ENCODE data around the gene NRP1.
"Not testable (repeated sequence)": the region's sequence is repeated elsewhere in the genome, so short reads cannot be mapped to it uniquely, and the experiment has no call there.

Gene NRP1

DNA sequence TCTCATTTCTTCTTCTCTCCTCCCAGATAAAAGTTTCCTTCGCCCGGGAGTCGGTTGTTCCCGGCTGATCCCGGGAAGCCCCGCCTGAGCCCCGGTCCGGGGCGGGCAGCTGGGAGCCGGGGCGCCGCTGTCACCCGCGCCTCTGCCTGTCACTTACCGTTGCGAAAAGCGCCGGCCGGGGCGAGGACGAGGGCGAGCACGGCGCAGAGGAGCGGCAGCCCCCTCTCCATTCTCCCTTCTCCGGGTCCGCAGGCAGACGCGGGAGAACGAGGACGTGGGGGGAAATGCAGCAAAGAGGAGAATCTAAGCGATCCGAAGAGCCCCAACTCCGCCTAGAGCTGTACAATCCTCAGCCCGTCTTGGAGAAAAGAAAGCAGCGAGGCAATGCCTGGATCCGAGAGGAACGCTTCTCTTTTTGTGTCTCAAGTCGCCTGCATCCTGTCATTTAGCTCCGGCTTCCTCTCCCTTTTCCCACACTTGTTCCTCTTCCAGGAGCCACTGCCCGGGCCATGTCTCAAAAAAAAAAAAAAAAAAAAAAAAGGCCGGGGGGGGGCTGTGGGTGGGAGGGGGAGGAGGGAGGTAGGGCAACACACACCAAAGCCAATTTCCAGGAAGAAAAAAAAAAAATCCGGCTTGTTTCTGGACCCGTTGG, at the start of gene NRP1:
Gene NRP1, minus strand, starts transcription at position 515 of the 652 bp plus-strand sequence. Its CDS starts 285 bp downstream, at position 230.
- peak in 26 of 58 donors; percentile 6 to 76 (median 32) for DNase-seq

DNA sequence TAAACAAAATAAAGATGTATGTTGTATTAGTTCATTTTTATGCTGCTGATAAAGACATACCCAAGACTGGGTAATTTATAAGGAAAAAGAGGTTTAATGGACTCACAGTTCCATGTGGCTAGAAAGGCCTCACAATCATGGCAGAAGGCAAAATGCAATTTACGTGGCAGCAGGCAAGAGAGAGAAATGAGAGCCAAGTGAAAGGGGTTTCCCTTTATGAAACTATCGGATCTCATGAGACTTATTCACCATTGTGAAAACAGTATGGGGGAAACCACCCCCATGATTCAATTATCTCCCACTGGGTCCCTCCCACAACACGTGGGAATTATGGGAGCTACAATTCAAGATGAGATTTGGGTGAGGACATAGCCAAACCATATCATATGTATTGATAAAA, 49.7 kb upstream of the NRP1 start:
- not testable (repeated sequence) for DNase-seq

- no peak for DNase-seq
These were observed 48.6 kb upstream of the NRP1 start for GRCh38 chr10:33382921-33383713.

DNA sequence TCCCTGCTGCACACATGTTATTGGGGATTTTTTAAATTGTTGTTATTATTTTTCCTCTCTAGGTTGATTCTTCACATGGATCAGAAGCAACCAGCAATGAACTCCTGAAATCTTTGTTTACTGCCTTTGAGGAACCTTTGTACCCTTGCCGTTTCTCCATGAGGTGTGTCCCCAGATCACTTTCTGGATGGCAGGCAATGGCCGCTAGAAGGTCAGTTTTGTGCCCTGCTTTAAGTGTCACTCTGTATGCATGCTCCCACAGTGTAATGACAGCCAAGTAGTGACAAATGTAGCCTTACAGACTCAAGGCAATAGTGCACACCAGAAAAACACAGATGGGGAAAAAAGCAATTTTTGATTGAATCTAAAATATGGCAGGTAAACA, 47.7 kb upstream of the NRP1 start:
- no peak for DNase-seq

- DNase-seq, result peak in 11 of 58 donors; percentile 2 to 50 (median 21)
These were observed 47.2 kb upstream of the NRP1 start for GRCh38 chr10:33381451-33382215.

DNA sequence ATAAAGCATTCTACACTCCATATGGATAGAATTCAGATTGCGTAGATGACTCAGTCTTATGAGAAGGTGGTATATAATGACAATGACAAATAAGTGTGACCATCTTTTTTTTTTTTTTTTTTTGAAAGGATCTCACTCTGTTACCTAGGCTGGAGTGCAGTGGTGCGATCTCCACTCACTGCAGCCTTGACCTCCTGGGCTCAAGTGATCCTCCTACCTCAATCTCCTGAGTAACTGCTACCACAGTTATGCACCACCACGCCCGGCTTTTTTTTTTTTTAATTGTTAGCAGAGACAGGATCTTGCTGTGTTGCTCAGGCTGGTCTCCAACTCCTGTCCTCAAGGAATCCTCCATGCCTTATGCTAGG, 43.2 kb upstream of the NRP1 start:
- DNase-seq, result no peak

DNA sequence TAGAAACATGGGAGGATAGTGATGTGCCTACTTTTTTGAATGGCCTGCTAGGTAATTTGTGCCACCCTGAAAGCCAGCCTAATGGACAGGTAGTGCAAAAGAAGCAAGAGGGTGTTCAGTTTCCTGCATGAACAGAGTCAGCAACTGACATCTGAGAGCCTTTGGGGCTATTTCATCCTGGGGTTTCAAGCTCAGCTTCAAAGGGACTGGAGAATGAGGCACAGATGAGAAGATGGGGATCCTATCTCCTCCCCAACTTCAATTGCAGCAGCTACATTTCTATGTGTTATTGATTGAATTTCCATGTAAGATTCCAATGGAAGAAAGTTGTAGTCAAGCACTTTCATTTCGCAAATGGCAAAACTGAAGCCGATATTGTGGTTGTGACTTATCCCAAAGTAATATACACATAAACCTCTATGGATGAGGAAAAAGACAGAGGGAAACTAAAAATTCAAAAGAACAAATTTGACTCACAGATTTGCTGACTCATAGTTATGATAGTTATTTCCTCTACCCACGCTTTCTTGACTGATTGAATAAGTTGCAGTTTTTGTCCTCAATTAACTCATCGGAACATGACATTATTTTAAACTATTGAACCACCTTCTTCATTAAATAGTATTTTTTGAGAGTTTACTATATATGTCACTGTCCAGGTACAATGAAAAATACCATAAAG, 42.6 kb upstream of the NRP1 start:
- no peak for DNase-seq

DNA sequence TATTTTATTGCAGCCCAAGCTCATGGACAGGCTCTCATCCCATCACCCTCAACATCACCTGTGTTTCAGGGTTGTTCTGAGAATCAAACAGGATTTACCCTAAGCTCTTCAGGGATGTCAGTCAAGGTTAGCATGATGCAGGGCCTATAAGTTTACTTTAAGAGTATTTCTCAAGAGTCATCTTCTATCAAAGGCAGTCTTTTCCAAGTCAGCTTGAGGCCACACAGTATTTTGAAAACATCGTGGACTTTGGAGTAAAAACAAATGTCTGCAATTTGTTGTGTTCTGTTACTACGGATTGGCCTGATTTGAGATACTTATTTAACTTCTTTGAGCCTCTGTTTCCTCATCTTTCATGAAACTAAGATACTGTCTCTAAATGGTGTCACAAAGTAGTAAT, 42.0 kb upstream of the NRP1 start:
- DNase-seq, result no peak

DNA sequence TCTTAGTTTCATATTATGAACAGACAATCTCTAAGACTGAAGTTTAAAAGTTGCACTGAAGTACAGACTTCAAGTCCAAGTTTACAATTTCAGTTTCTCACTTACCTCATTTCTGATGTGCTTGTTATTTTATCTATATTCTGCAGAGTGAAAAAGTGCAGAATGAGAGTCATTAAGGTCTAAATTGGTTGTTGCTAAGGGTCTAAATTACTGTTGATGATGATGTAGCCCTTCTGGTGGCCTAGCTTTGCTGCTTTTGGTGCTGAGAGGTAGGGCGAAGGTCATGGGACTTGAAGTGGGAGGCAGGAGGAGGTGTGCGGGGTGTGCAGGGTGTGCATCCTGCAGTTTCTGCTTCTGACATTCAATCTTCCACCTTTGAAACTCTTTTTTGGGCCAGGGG, 38.8 kb upstream of the NRP1 start:
- no peak for DNase-seq

DNA sequence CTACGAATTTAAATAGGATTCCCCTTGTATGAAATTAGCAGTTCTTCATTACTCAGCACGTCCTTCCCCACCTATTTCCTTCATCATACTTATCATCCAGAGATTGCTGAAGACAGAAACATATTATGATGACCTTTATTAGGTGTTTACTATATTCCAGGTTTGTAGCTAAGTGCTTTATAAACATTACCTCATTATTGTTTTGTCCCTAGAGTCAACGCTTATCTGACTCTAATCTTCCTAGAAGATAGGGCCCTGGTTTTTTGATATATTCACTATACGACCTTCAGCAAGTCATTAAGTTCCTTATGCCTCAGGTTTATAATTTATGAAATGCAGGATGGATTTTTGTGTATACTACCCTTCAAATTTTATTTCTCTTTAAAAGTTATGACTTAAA, 36.8 kb upstream of the NRP1 start:
- DNase-seq, result no peak

GRCh38 chr10:33370434-33370930, 36.0 kb upstream of the NRP1 start:
- DNase-seq, result no peak

GRCh38 chr10:33368086-33368485, 33.6 kb upstream of the NRP1 start:
- DNase-seq, result no peak

DNA sequence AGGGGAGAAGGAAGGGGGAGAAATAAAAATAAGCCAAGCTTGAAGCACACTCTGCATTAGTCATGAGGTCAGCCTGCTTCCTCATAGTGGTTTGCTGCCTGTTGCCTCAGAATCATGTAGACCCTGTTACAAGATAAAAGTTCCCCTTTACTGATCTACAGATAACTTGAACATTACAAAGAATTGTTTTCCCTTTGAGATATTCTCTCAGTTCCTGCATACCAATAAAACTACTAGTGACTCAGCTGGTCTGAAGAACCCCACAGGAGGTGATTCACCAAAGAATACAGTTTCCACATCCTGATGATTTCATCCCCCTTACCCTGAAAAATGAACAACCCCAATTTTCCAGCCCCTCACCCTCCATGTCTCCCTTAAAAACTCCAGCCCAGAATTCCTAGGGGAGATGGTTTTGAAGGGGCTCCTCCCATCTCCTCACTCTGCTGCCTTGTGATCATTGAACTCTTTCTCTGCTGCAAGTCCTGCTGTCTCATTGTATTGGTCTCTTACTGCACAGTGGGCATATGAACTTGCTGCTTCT, 31.5 kb upstream of the NRP1 start:
- no peak for DNase-seq

DNA sequence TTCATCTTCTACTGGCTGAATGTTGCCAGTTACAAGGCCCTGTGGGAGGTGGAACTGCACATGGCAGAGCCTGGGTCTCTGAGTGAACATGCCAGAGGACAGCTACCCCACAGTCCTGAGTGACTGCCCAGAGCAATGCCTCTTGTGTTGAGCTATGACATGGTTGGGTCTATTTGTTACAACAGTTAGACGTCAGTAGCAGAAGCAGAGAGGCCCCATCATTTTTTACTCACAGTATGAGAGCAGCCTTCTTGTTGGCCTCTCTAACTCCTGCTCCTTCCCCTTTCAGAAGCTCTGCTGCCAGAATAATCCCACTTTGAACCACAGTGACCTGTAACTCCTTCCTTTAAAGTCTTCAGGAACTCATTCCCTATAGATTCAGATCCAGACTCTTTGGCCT, 30.8 kb upstream of the NRP1 start:
- no peak for DNase-seq

GRCh38 chr10:33363106-33363505, 28.6 kb upstream of the NRP1 start:
- no peak for DNase-seq

- DNase-seq, result no peak
These were observed 23.5 kb upstream of the NRP1 start for GRCh38 chr10:33358016-33358415.

GRCh38 chr10:33355274-33355673, 20.8 kb upstream of the NRP1 start:
- DNase-seq, result peak in 4 of 58 donors; percentile 1 to 32 (median 14)

DNA sequence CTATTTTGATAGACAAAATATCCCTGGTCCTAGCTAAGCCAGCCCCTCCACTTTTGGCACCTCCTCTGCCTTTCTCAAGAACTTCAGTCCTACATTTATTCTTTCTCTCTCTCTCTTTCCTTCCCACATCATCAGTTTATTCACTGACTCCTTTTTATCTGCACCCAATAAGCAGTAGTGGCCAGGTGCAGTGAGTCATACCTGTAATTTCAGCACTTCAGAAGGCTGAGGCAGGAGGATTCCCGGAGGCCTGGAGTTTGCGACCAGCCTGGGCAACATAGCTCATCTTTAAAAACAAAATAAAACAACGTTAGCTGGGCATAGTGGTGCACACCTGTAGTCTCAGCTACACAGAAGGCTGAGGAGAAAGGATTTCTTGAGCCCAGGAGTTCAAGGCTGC, 19.4 kb upstream of the NRP1 start:
- DNase-seq, result no peak

- DNase-seq, result peak in 12 of 58 donors; percentile 1 to 63 (median 22)
These were observed 18.9 kb upstream of the NRP1 start for GRCh38 chr10:33353334-33353733.

- no peak for DNase-seq
These were observed 18.1 kb upstream of the NRP1 start for GRCh38 chr10:33352615-33353014.

GRCh38 chr10:33352175-33352574, 17.7 kb upstream of the NRP1 start:
- DNase-seq, result no peak

Measured in anterior cingulate cortex (tissue), 58 donors.